Stimulated activated CD8-positive, alpha-beta memory T cell treated with anti-CD3 and anti-CD28 coated beads, Interleukin-15, amount 100 ng/mL, for 1 hour (primary cell): Measurements from ENCODE around the gene PLD3.
"Not testable (repeated sequence)": the region's sequence is repeated elsewhere in the genome, so short reads cannot be mapped to it uniquely, and the experiment has no call there.

Experiments
- DNase-seq: peaks from one replicate; pipeline ENCODE4 v3.0.0-alpha.2; 2020; ENCODE audit warnings: low read depth

The PLD3 gene

DNA sequence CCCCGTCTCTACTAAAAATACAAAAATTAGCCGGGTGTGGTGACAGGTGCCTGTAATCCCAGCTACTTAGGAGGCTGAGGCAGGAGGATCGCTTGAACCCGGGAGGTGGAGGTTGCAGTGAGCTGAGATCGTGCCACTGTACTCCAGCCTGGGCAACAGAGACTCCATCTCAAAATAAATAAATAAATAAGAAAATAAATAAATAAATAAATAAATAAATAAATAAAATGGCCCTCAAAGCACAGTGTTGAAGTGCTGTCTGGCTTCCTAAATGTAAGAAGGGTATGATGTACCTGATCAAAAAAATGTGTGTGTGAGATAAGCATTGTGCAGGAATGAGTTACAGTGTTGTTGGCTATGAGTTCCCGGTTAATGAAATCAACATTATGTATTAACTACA lies 15.4 kb upstream of the PLD3 start:
- DNase-seq = not testable (repeated sequence)

DNA sequence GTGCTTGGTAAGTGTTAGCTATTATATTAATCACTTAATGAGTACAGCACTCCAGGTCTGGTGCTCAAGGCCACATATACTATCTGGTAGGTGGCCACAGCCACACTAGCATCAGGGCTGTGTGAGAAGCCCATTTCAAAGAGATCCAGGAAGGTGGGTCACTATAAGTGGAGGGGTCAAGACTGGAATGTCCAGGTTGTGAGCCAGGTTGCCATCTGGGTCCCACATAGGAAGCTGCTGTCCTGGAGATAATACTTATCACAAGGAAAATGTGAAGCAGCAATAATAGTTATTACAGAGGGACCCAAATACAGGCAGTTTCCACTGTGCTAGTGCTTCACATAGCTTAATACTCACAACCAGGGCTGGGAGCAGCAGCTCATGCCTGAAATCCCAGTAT lies 13.4 kb upstream of the PLD3 start:
- no peak for DNase-seq

DNA sequence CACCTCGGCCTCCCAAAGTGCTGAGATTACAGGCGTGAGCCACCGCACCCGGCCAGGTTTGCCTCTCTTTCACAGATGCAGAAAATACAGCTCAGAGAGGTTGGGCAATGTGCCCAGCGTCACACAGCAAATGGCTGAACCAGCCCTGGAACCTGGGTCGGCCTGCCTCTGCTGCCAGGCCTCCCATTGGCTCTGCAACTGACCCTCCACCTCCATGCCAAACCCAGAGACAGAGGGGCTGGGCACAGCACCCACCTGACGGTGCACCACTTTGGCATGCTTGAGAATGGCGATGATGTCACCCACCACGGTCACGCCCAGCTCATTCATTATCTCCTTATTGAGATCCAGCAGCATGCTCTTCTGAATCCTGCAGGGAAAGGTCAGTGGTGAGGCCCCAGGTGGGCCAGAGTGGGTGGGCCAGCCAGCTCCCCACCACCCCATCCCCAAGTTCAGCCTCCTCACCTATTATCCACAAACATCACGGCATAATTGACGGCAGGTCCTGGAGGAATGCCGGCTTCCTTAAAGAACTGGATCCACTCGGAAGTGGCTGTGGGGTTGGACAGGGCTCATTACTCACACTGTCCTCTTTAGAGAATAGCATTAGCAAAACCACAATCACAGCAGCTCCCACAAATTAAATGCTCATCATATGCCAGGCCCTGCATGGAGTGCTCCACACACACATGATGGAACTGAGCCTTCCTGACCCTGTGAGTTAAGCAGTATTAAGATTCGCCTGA lies 12.5 kb upstream of the PLD3 start:
- DNase-seq = no peak

GRCh38 chr19:40336601-40336900 lies 11.9 kb upstream of the PLD3 start:
- DNase-seq = no peak

- DNase-seq = no peak
These were observed 11.4 kb upstream of the PLD3 start for GRCh38 chr19:40337107-40337506.

- no peak for DNase-seq
These were observed 10.9 kb upstream of the PLD3 start for GRCh38 chr19:40337594-40337993.

DNA sequence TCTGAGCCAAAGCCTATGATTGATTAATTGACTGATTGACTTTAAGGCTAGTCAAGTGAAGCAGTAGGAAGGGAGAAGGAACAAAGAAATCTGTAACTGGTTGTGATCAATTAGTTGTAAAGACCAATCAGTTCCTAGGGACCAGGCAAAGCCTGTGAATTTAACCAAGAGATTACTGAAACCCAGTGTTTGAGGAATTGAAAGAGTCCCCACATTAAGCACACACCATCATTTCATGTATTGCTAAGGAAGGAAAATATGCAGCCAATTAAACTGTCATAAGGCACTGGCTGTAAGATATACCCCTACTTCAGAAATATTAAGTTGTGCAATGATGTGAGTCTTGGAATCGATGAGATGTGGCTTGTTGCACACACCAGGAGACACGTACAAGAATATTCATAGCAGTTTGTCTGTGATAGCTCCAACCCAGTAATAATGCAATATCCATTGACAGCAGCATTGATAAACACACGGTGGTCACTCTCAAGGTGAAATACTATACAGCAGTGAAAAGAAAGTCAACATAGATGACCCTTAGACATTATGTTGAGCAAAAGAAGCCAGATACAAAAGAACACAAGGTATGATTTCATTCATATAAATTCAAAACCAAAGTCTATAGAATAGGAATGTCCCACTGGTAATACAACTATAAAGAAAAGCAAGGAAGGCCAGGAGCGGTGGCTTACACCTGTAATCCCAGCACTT lies 9.3 kb upstream of the PLD3 start:
- DNase-seq = no peak

- DNase-seq = no peak
These were observed 6.7 kb upstream of the PLD3 start for GRCh38 chr19:40341601-40342482.

- no peak for DNase-seq
These were observed 5.7 kb upstream of the PLD3 start for GRCh38 chr19:40342644-40343311.

GRCh38 chr19:40344422-40344821 lies 4.1 kb upstream of the PLD3 start:
- DNase-seq = no peak

- no peak for DNase-seq
These were observed 539 bp downstream of the PLD3 start for GRCh38 chr19:40348961-40349507.

DNA sequence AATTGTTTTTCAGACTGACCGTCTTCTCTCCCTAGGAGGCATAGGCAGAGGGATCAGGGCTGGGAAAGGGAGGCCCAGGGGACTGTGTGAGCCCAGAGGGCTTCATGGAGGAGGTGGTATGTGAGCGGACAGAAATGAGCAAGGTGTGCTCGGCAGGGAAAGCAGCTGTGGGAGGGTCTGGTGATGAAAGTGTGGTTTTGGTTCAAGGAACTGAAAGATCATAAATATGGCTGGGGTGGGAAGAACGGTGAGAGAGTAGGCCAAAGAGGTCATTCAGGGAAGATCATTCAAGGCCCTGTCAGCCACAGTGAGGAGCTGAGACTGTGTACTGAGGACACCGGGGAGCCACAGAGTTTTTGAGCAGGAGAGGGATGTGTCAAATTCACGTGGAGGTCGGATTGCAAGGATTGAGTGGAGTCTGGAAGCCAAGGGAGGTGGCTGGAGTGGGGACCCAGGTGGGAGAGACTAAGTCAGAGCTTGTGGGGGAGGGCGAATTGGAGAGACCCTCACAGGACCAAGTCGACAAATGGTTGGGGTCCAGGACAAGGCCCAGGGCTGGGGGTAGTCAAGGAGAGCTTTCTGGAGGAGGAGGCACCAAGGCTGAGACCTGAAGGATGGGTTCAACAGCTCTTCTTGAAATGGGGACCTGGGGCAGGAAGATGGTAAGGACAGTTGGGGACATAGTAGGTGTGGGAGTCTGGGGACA lies 7.6 kb downstream of the PLD3 start:
- no peak for DNase-seq

GRCh38 chr19:40356681-40357595 lies 8.4 kb downstream of the PLD3 start:
- no peak for DNase-seq

GRCh38 chr19:40357640-40358039 lies 9.1 kb downstream of the PLD3 start:
- DNase-seq = no peak

GRCh38 chr19:40358773-40359172 lies 10.3 kb downstream of the PLD3 start:
- no peak for DNase-seq

DNA sequence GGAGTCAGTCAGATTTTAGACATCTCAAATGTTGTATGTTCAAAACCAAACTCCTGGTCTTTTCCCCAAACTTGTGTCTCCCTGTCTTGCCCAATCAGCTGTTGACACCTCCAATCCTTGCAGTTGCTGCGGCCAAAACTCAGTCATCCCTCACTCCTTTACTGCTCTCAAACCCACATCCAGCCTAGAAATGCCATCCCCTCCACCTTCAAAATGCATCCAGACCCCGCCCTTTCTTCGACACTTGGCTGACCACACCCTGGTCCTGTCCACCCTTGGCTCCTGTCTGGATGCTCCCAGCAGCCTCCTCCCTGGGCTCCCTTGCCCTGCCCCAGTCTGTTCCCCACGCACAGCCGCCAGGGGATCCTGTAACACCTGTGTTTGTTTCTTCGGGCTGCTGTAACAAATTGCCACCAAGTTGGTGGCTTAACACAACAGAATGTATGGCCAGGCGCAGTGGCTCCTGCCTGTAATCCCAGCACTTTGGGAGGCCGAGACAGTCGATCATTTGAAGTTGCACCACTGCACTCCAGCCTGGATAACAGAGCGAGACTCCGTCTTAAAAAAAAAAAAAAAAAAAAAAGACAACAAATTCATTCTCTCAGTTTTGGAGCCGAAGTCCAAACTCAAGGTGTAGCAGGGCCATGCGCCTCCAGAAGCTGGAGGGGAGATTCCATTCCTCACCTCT lies 11.7 kb downstream of the PLD3 start:
- DNase-seq = no peak

DNA sequence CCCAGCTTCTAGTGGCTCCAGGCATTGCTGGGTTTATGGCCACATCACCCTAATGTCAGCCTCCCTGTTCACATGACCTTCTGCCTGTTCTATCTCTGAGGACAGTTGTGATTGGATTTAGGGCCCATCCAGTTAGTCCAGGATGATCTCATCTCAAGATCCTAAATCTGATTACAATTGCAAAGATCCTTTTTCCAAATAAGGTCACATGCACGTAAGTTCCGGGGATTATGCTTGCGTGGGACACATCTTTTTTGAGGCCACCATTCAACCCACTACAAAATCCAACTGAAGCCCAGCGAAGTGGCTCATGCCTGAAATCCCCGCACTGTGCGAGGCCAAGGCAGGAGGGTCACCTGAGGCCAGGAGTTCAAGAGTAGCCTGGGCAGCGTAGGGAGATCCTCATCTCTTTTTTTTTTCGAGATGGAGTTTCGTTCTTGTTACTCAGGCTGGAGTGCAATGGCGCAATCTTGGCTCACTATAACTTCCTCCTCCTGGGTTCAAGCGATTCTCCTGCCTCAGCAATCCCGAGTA lies 12.3 kb downstream of the PLD3 start:
- no peak for DNase-seq

- no peak for DNase-seq
These were observed 13.7 kb downstream of the PLD3 start for GRCh38 chr19:40362160-40362559.

GRCh38 chr19:40363069-40363468 lies 14.6 kb downstream of the PLD3 start:
- DNase-seq = no peak

- no peak for DNase-seq
These were observed 16.5 kb downstream of the PLD3 start for GRCh38 chr19:40365010-40365409.
